HCT116 (cell line): Measurements from ENCODE around the gene MACROD1. TPM values are rescaled to one million over a fixed set of nuclear protein-coding genes. Genes with fewer than 3 reads are reported as not detected.

Source experiments
- ATAC-seq: fragments of 200-7000 bp; cut with Tn5 transposase; 2 replicates; pipeline ENCODE4 v1.9.1; 2020; ENCODE audit warnings: mild to moderate bottlenecking, moderate library complexity
- BruUV-seq: library from RNA; stranded (reverse); fragments of 400-500 nt; replicated peaks from 2 replicates; lab custom pipeline; 2021; lab: Mats Ljungman, UMichigan
- CTCF ChIA-PET: fragments of 300-600 bp; sonication (Branson Sonifier 250); formaldehyde crosslinking; loops from one replicate; lab custom pipeline; 2021; ENCODE audit warnings: antibody characterized with exemption; lab: Charles Lee
- POLR2A ChIA-PET: fragments of 300-600, 350-600 bp; sonication (Branson Sonifier 250); formaldehyde crosslinking; loops from one replicate; lab custom pipeline; 2021; ENCODE audit warnings: antibody characterized with exemption; lab: Charles Lee
- RAD21 ChIA-PET, 2 experiments: fragments of 300-600 bp; sonication (Branson Sonifier 250); formaldehyde crosslinking; loops; one replicate each; lab custom pipeline; 2023; ENCODE audit warnings: low total read pairs in 2 of 2; ENCODE audit not compliant: uncharacterized antibody in 2 of 2, unreplicated experiment in 2 of 2, low non-redundant PET in 1 of 2; lab: Charles Lee
- DNase-seq: peaks from one replicate; pipeline ENCODE4 v3.0.0-alpha.2; 2010; ENCODE audit warnings: low read depth, low spot score
- H2AFZ ChIP-seq: fragments of 200-600 bp; shearing (Covaris generic), sonication (generic); 2 replicates; pipeline ENCODE4 v1.6.1; 2017; ENCODE audit warnings: low read depth, mixed run types, mixed read lengths, antibody characterized with exemption, low read length; ENCODE audit not compliant: poor library complexity, severe bottlenecking
- H3K27ac ChIP-seq: 2 replicates; pipeline ENCODE4 v1.5.1; 2012; ENCODE audit warnings: low read depth, low read length
- H3K27me3 ChIP-seq: fragments of 200-600 bp; sonication (generic); 2 replicates; pipeline ENCODE4 v1.6.1; 2016; ENCODE audit warnings: mixed run types, low read length, mixed read lengths; ENCODE audit not compliant: insufficient read depth
- H3K36me3 ChIP-seq, 2 experiments: fragments of 200-500 bp in 1 of 2; fragments of 200-600 bp in 1 of 2; sonication (Bioruptor generic) in 1 of 2; sonication (generic) in 1 of 2; 2 replicates each; pipeline versions ENCODE4 v1.5.1 to v1.6.1; 2014 to 2016; ENCODE audit warnings: low read length in 2 of 2, inconsistent platforms in 1 of 2, mixed read lengths in 1 of 2, mixed run types in 1 of 2; ENCODE audit not compliant: insufficient read depth in 2 of 2, control insufficient read depth in 1 of 2
- H3K4me1 ChIP-seq, 2 experiments: fragments of 200-600 bp in 1 of 2; sonication (generic) in 1 of 2; 2 replicates each; pipeline versions ENCODE4 v1.5.1 to v1.6.1; 2012 to 2017; ENCODE audit warnings: low read length in 2 of 2, inconsistent platforms in 1 of 2, mild to moderate bottlenecking in 1 of 2, mixed read lengths in 1 of 2, mixed run types in 1 of 2, moderate library complexity in 1 of 2; ENCODE audit not compliant: insufficient read depth in 2 of 2, control insufficient read depth in 1 of 2
- H3K4me2 ChIP-seq: fragments of 200-600 bp; sonication (generic); 2 replicates; pipeline ENCODE4 v1.6.1; 2017; ENCODE audit warnings: mixed run types, low read length, mixed read lengths
- H3K4me3 ChIP-seq, 2 experiments: fragments of 200-600 bp in 1 of 2; sonication (generic) in 1 of 2; replicated peaks in 1 of 2; 2 replicates each; pipeline ENCODE4 v1.5.1; 2011 to 2016; ENCODE audit warnings: low read length in 2 of 2, control low read depth in 1 of 2, low read depth in 1 of 2, mild to moderate bottlenecking in 1 of 2, mixed read lengths in 1 of 2, mixed run types in 1 of 2
- H3K79me2 ChIP-seq: fragments of 200-600 bp; sonication (generic); 2 replicates; pipeline ENCODE4 v1.6.1; 2017; ENCODE audit warnings: mild to moderate bottlenecking, mixed run types, low read length, moderate library complexity, mixed read lengths; ENCODE audit not compliant: insufficient read depth
- H3K9ac ChIP-seq: fragments of 200-600 bp; sonication (generic); 2 replicates; pipeline ENCODE4 v1.6.1; 2016; ENCODE audit warnings: low read length, mixed read lengths
- H3K9me2 ChIP-seq: fragments of 200-600 bp; sonication (generic), shearing (Covaris generic); 2 replicates; pipeline ENCODE4 v1.6.1; 2017; ENCODE audit warnings: mixed run types, mild to moderate bottlenecking, moderate library complexity; ENCODE audit not compliant: insufficient read depth
- H3K9me3 ChIP-seq, 2 experiments: fragments of 200-500 bp in 1 of 2; fragments of 200-600 bp in 1 of 2; sonication (Bioruptor generic) in 1 of 2; sonication (generic) in 1 of 2; 2 replicates each; pipeline ENCODE4 v1.6.1; 2014 to 2017; ENCODE audit warnings: low read length in 2 of 2, mixed read lengths in 2 of 2, inconsistent platforms in 1 of 2, low read depth in 1 of 2, mild to moderate bottlenecking in 1 of 2, mixed run types in 1 of 2, moderate library complexity in 1 of 2; ENCODE audit not compliant: control insufficient read depth in 1 of 2, insufficient read depth in 1 of 2
- H4K20me1 ChIP-seq: fragments of 200-600 bp; sonication (generic), shearing (Covaris generic); 2 replicates; pipeline ENCODE4 v1.6.1; 2017; ENCODE audit warnings: mixed run types, mild to moderate bottlenecking, moderate library complexity; ENCODE audit not compliant: insufficient read depth
- CEBPB ChIP-seq: IDR thresholded peaks from 2 replicates; pipeline ENCODE4 v1.6.1; 2012; ENCODE audit warnings: low read depth
- EZH2phosphoT487 ChIP-seq: fragments of 200-600 bp; IDR thresholded peaks from 2 replicates; pipeline ENCODE4 v1.6.1; 2018; ENCODE audit warnings: antibody characterized with exemption, borderline replicate concordance
- MAX ChIP-seq: IDR thresholded peaks from 2 replicates; pipeline ENCODE4 v1.6.1; 2012
- POLR2A ChIP-seq: IDR thresholded peaks from 2 replicates; pipeline ENCODE4 v1.7.0; 2011; ENCODE audit warnings: borderline replicate concordance; ENCODE audit not compliant: insufficient read depth, insufficient read length; ENCODE audit errors: extremely low read depth
- RAD21 ChIP-seq: IDR thresholded peaks from 2 replicates; pipeline ENCODE4 v1.6.1; 2012; ENCODE audit warnings: low read depth, mild to moderate bottlenecking
- REST ChIP-seq: IDR thresholded peaks from 2 replicates; pipeline ENCODE4 v1.6.1; 2012; ENCODE audit warnings: low read depth
- SIN3A ChIP-seq: IDR thresholded peaks from 2 replicates; pipeline ENCODE4 v1.6.1; 2012; ENCODE audit warnings: low read depth
- SP1 ChIP-seq: IDR thresholded peaks from 2 replicates; pipeline ENCODE4 v1.6.1; 2012; ENCODE audit warnings: low read depth
- SRF ChIP-seq: IDR thresholded peaks from 2 replicates; pipeline ENCODE4 v1.6.1; 2012; ENCODE audit warnings: low read depth
- YY1 ChIP-seq: IDR thresholded peaks from 2 replicates; pipeline ENCODE4 v1.6.1; 2011; ENCODE audit warnings: low read length, low read depth, moderate library complexity, mild to moderate bottlenecking; ENCODE audit not compliant: insufficient replicate concordance; ENCODE audit errors: extremely low read depth
- ZBTB33 ChIP-seq: IDR thresholded peaks from 2 replicates; pipeline ENCODE4 v1.6.1; 2011; ENCODE audit warnings: mild to moderate bottlenecking, low read length, moderate library complexity; ENCODE audit not compliant: insufficient replicate concordance; ENCODE audit errors: extremely low read depth
- ZFX ChIP-seq: fragments of 450-650 bp; IDR thresholded peaks from 2 replicates; pipeline ENCODE4 v1.6.1; 2017
- intact Hi-C: fragments of 100-400 bp; cut with micrococcal nuclease; formaldehyde crosslinking; loops from 2 replicates; pipeline ENCODE4 v1.10.0; 2022
- total RNA-seq: library from RNA; stranded (reverse); gene quantifications from one replicate; pipeline ENCODE4 v1.2.1, GENCODE V29; 2021; ENCODE audit not compliant: unreplicated experiment
- TF ChIP-seq, protein P1 (sequence below), 3 experiments: fragments of 200-600 bp in 1 of 3; sonication (generic) in 1 of 3; IDR thresholded peaks in 2 of 3; conservative IDR thresholded peaks in 1 of 3; 2 replicates each; pipeline ENCODE4 v1.5.1; 2012 to 2017; ENCODE audit warnings: low read depth in 2 of 3, low read length in 2 of 3, antibody characterized with exemption in 1 of 3, borderline replicate concordance in 1 of 3, control low read depth in 1 of 3, mild to moderate bottlenecking in 1 of 3, mixed read lengths in 1 of 3, mixed run types in 1 of 3, moderate library complexity in 1 of 3; ENCODE audit not compliant: insufficient read depth in 1 of 3

MACROD1 gene
- total RNA-seq, 1 experiment from 2014 or later = 61.1 TPM

DNA sequence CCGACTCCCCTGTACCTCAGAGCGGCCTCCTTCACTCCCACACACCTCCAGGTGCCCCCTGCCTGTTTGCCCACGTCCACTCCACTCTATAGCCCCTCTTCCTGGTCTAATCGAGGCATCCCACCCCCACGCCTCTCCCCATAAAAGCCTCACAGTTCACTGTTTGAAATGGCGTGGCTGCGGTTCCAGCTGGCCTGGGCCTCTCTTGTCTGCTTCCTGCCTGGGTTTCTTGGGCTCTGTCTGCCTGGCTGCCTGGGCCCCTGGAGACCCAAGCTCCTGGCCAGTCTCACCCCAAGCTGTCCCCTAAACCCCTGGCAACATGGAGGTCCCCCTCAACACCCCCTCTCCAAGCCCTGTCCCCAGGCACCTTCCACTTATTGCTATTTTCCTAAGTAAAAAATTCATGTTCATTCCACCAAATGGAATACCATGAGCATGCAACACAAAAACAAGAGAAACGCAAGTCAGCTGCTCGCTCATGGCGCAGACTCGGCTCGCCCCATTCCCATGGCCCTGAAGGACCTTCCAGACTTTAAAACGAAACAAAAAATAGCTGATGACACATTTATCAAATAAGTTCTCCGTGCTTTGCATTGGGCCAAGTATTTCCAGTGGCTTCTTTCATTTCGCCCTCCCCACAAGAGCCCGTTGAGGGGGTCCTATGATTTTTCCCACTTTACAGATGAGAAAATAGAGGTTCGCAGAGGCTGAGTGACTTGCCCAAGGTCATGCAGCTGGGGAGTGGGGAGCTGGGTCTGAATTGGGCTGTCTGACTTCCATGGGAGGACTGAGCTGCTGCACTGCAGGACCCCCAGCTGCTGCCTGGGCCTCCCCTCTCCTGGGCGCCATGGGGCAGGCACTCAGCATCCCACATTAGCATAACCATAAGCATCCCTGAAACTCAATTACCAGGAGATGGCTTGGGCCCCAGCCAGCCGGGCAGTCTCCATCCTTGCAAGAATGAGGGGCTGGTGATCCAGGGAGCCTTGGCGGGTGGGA lies 141.9 kb downstream of the MACROD1 start:
- H2AFZ ChIP-seq = no peak overlapping the region
- BruUV-seq = no TSS peak
- POLR2A ChIA-PET = no interaction called here
- H3K9ac ChIP-seq = no peak overlapping the region
- no peak for DNase-seq
- TF ChIP-seq, protein P1, sequence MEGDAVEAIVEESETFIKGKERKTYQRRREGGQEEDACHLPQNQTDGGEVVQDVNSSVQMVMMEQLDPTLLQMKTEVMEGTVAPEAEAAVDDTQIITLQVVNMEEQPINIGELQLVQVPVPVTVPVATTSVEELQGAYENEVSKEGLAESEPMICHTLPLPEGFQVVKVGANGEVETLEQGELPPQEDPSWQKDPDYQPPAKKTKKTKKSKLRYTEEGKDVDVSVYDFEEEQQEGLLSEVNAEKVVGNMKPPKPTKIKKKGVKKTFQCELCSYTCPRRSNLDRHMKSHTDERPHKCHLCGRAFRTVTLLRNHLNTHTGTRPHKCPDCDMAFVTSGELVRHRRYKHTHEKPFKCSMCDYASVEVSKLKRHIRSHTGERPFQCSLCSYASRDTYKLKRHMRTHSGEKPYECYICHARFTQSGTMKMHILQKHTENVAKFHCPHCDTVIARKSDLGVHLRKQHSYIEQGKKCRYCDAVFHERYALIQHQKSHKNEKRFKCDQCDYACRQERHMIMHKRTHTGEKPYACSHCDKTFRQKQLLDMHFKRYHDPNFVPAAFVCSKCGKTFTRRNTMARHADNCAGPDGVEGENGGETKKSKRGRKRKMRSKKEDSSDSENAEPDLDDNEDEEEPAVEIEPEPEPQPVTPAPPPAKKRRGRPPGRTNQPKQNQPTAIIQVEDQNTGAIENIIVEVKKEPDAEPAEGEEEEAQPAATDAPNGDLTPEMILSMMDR (IDR thresholded peaks at IDR 0.05 in 2 of 3, conservative IDR thresholded peaks at IDR 0.05 in 1 of 3; ENCODE audit: borderline replicate concordance in 1 of 3, insufficient read depth in 1 of 3, low read depth in 2 of 3, low read length in 2 of 3) = no peak
- TF ChIP-seq SIN3A (no peak), SP1 (no peak), MAX (no peak), ZFX (no peak), CEBPB (no peak), EZH2phosphoT487 (no peak), POLR2A (no peak), SRF (no peak), REST (no peak), RAD21 (no peak), YY1 (no peak), ZBTB33 (no peak)
- TF ChIP-seq, all 23 proteins: peak for 0
- Histone ChIP-seq H3K4me1 (peaks cover 0 to 12% of the 10 kb centered on the region in 2 experiments; a peak in 2 of 4 replicates), H3K36me3 (no peaks in the 10 kb centered on the region), H3K9me3 (no peaks in the 10 kb centered on the region), H3K27me3 (no peaks in the 10 kb centered on the region), H3K27ac (no peak overlapping the region), H3K9me2 (no peaks in the 10 kb centered on the region), H4K20me1 (no peaks in the 10 kb centered on the region), H3K4me2 (no peak overlapping the region), H3K79me2 (no peaks in the 10 kb centered on the region), H3K4me3 (no peak overlapping the region)
- intact Hi-C loops = no loop called here
- ChIA-PET RAD21 (no interaction called here), CTCF (no interaction called here)
- ATAC-seq = no peak
